Lower leg skin (tissue), 3 donors: Measurements from ENCODE around the gene KRT81.

Experiments
- CTCF ChIP-seq, 3 donors: fragments of 450-650 bp; IDR thresholded peaks; one replicate each; pipeline ENCODE4 v1.5.1; 2016; ENCODE audit warnings: antibody characterized with exemption in 3 of 3, mild to moderate bottlenecking in 3 of 3, moderate library complexity in 2 of 3
- POLR2A ChIP-seq, 2 donors: fragments of 450-650 bp; IDR thresholded peaks; one replicate each; pipeline ENCODE4 v1.6.1; 2016 to 2017; ENCODE audit warnings: antibody characterized with exemption in 2 of 2, mild to moderate bottlenecking in 1 of 2, moderate library complexity in 1 of 2

DNA sequence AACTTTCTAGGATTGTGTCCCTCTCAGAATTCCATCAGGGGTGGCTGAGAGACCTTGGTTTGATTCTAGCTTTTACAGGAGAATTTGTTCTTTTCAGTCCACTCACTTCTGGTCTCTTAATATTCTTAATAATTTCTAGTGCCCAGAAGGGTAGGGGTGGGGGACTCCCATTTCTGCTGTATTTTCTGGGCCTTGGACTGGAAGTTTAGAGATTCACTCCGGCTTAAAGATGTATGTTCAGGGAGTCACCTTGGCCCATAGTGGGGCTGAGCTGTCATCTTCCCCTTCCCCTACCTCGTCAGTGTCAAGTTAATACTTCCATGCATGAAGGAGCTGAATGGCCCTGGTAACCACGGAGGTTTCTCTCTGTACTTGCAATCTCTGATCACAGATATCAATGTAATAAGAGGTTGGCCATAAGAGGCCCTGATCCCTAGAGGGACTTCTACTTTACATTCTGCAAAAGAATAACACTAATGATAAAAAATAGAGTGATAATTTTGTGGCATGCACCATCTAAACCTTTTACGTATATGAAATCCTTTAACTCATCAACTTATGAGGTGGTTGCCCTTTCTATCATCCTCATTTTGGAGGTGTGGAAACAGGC is 6.7 kb downstream of the KRT81 start:
- TF ChIP-seq CTCF (IDR thresholded peaks at IDR 0.05) (no peak), POLR2A (IDR thresholded peaks at IDR 0.05) (no peak)
